GM18499 (cell line): ENCODE measurements around the gene RMND5A.

Experiments
- ATAC-seq: cut with Tn5 transposase; IDR thresholded peaks from one replicate; pipeline ENCODE4 v1.9.1; 2021; ENCODE audit warnings: moderate number of reproducible peaks; ENCODE audit not compliant: insufficient read depth, unreplicated experiment

The RMND5A gene

GRCh38 chr2:86789687-86790133 is 69.6 kb downstream of the RMND5A start:
- ATAC-seq = no peak

- no peak for ATAC-seq
These were observed 70.1 kb downstream of the RMND5A start for GRCh38 chr2:86790134-86790675.

- no peak for ATAC-seq
These were observed 70.8 kb downstream of the RMND5A start, which contains the start of gene CD8A for GRCh38 chr2:86790676-86791572. Gene CD8A, minus strand, starts transcription at chr2:86790913. Its CDS starts 88 bp downstream, at chr2:86790825.

- ATAC-seq = no peak
These were observed 71.5 kb downstream of the RMND5A start for GRCh38 chr2:86791573-86791972.

- ATAC-seq = no peak
These were observed 73.7 kb downstream of the RMND5A start for GRCh38 chr2:86793752-86794151.

GRCh38 chr2:86794861-86795260 is 74.8 kb downstream of the RMND5A start:
- ATAC-seq = no peak

GRCh38 chr2:86800856-86801567 is 80.9 kb downstream of the RMND5A start:
- no peak for ATAC-seq

- no peak for ATAC-seq
These were observed 86.2 kb downstream of the RMND5A start for GRCh38 chr2:86806059-86806857.

- ATAC-seq = no peak
These were observed 87.0 kb downstream of the RMND5A start for GRCh38 chr2:86807133-86807467.

GRCh38 chr2:86807468-86808275 is 87.6 kb downstream of the RMND5A start:
- no peak for ATAC-seq

GRCh38 chr2:86808315-86809161 is 88.4 kb downstream of the RMND5A start:
- ATAC-seq = peak; percentile 92

- ATAC-seq = no peak
These were observed 89.5 kb downstream of the RMND5A start for GRCh38 chr2:86809481-86810121.

GRCh38 chr2:86815611-86816010 is 95.5 kb downstream of the RMND5A start:
- no peak for ATAC-seq

GRCh38 chr2:86818114-86818801 is 98.2 kb downstream of the RMND5A start:
- ATAC-seq = no peak

GRCh38 chr2:86818957-86819356 is 98.9 kb downstream of the RMND5A start:
- no peak for ATAC-seq

- ATAC-seq = no peak
These were observed 101.2 kb downstream of the RMND5A start for GRCh38 chr2:86821306-86821705.

- ATAC-seq = no peak
These were observed 101.8 kb downstream of the RMND5A start for GRCh38 chr2:86821842-86822241.
